OCI-LY7 (cell line): ENCODE data around the gene CEP126. TPM values are rescaled to one million over a fixed set of nuclear protein-coding genes. Genes with fewer than 3 reads are reported as not detected.
"Not testable (repeated sequence)": the region's sequence is repeated elsewhere in the genome, so short reads cannot be mapped to it uniquely, and the experiment has no call there.

Experiments
- BruUV-seq: library from RNA; stranded (reverse); fragments of 400-500 nt; replicated peaks from 2 replicates; lab custom pipeline; 2021; lab: Mats Ljungman, UMichigan
- CTCF ChIA-PET: fragments of 300-600 bp; sonication (Branson Sonifier 250); formaldehyde crosslinking; loops from one replicate; lab custom pipeline; 2022; ENCODE audit warnings: antibody characterized with exemption; ENCODE audit not compliant: unreplicated experiment; lab: Charles Lee
- POLR2A ChIA-PET: fragments of 300-600 bp; sonication (Branson Sonifier 250); formaldehyde crosslinking; loops from one replicate; lab custom pipeline; 2022; ENCODE audit warnings: antibody characterized with exemption; lab: Charles Lee
- DNase-seq: peaks from one replicate; pipeline ENCODE4 v3.0.0-alpha.2; 2015; ENCODE audit warnings: low spot score
- H2AFZ ChIP-seq: fragments of 200-600 bp; sonication (generic), shearing (Covaris generic); 2 replicates; pipeline ENCODE4 v1.6.1; 2014; ENCODE audit warnings: mild to moderate bottlenecking, antibody characterized with exemption, low read length, moderate library complexity
- H3K27ac ChIP-seq: fragments of 200-600 bp; sonication (generic); 2 replicates; pipeline ENCODE4 v1.5.1; 2014; ENCODE audit warnings: mixed run types, low read depth, mild to moderate bottlenecking, moderate library complexity, low read length, inconsistent platforms; ENCODE audit not compliant: poor library complexity, severe bottlenecking
- H3K36me3 ChIP-seq: fragments of 200-600 bp; sonication (generic); 2 replicates; pipeline ENCODE4 v1.6.1; 2014; ENCODE audit warnings: mild to moderate bottlenecking, antibody characterized with exemption, low read length, moderate library complexity, mixed read lengths; ENCODE audit not compliant: insufficient read depth
- H3K4me1 ChIP-seq: fragments of 200-600 bp; sonication (generic); 2 replicates; pipeline ENCODE4 v1.5.1; 2014; ENCODE audit warnings: mild to moderate bottlenecking, low read length; ENCODE audit not compliant: insufficient read depth, poor library complexity, severe bottlenecking
- H3K4me2 ChIP-seq: fragments of 200-600 bp; sonication (generic); 2 replicates; pipeline ENCODE4 v1.6.1; 2014; ENCODE audit warnings: mild to moderate bottlenecking, low read length
- H3K4me3 ChIP-seq: fragments of 200-600 bp; sonication (generic); 2 replicates; pipeline ENCODE4 v1.5.1; 2014; ENCODE audit warnings: mild to moderate bottlenecking, low read depth, low read length; ENCODE audit not compliant: poor library complexity, severe bottlenecking
- H3K79me2 ChIP-seq: fragments of 200-600 bp; sonication (generic); 2 replicates; pipeline ENCODE4 v1.6.1; 2016; ENCODE audit warnings: low read depth, mild to moderate bottlenecking, low read length, moderate library complexity, mixed read lengths; ENCODE audit not compliant: insufficient read depth
- H3K9me2 ChIP-seq: fragments of 200-600 bp; sonication (generic); 2 replicates; pipeline ENCODE4 v1.6.1; 2016; ENCODE audit warnings: mild to moderate bottlenecking, low read length, mixed read lengths; ENCODE audit not compliant: insufficient read depth
- H3K9me3 ChIP-seq: fragments of 200-600 bp; sonication (generic); 2 replicates; pipeline ENCODE4 v1.6.1; 2014; ENCODE audit warnings: mild to moderate bottlenecking, mixed run types, low read length, mixed read lengths
- H4K20me1 ChIP-seq: fragments of 200-600 bp; sonication (generic); 2 replicates; pipeline ENCODE4 v1.6.1; 2014; ENCODE audit warnings: mild to moderate bottlenecking, antibody characterized with exemption, low read length, moderate library complexity, mixed read lengths; ENCODE audit not compliant: insufficient read depth
- CTCF ChIP-seq: fragments of 200-600 bp; sonication (generic); conservative IDR thresholded peaks from 2 replicates; pipeline ENCODE4 v1.5.1; 2014; ENCODE audit warnings: mild to moderate bottlenecking, antibody characterized with exemption, low read length, moderate library complexity, mixed read lengths
- EZH2phosphoT487 ChIP-seq: fragments of 200-600 bp; sonication (generic); IDR thresholded peaks from 2 replicates; pipeline ENCODE4 v1.6.1; 2018; ENCODE audit warnings: low read depth, borderline replicate concordance, mild to moderate bottlenecking, mixed run types, antibody characterized with exemption, low read length, moderate library complexity, mixed read lengths
- intact Hi-C: fragments of 100-400 bp; cut with micrococcal nuclease; formaldehyde crosslinking; loops from one replicate; pipeline ENCODE4 v1.10.0; 2022; ENCODE audit not compliant: unreplicated experiment
- total RNA-seq, 2 experiments: library from RNA; depleted of rRNA in 1 of 2; stranded (reverse); fragments of >200 nt in 1 of 2; shearing (Covaris generic) in 1 of 2; gene quantifications; 2 replicates each; pipeline ENCODE4 v1.2.3, GENCODE V29; 2014 to 2022

CEP126 gene
- total RNA-seq, 2 experiments from 2014 or later: 1.5 to 5.9 TPM

GRCh38 chr11:101960231-101960630 is 45.4 kb downstream of the CEP126 start:
- H3K79me2 ChIP-seq: no peaks in the 10 kb centered on the region
- no peaks in the 10 kb centered on the region for H3K36me3 ChIP-seq
- no peak for DNase-seq
- intact Hi-C loops: no loop called here
- POLR2A ChIA-PET: no interaction called here
- no peak overlapping the region for H2AFZ ChIP-seq
- TF ChIP-seq CTCF: no peak
- no peak for TF ChIP-seq EZH2phosphoT487
- H3K4me1 ChIP-seq: no peaks in the 10 kb centered on the region
- no peak overlapping the region for H3K4me2 ChIP-seq
- no peaks in the 10 kb centered on the region for H3K9me2 ChIP-seq
- CTCF ChIA-PET: no interaction called here
- no TSS peak for BruUV-seq
- no peak overlapping the region for H3K4me3 ChIP-seq
- no peak overlapping the region for H3K27ac ChIP-seq
- no peaks in the 10 kb centered on the region for H3K9me3 ChIP-seq
- H4K20me1 ChIP-seq: no peaks in the 10 kb centered on the region

- POLR2A ChIA-PET: interaction anchor here (0.7 to 1.1 kb wide), 2 partner anchors 10 to 22 kb away, joined by 3 to 5 read pairs; no protein-coding TSS in a partner anchor
- H3K4me1 ChIP-seq, CTCF ChIA-PET, H2AFZ ChIP-seq, H3K36me3 ChIP-seq, BruUV-seq, intact Hi-C loops, H3K4me2 ChIP-seq, H4K20me1 ChIP-seq, DNase-seq, H3K4me3 ChIP-seq, H3K27ac ChIP-seq, H3K9me2 ChIP-seq, H3K79me2 ChIP-seq, H3K9me3 ChIP-seq: not testable (repeated sequence)
These were observed 49.4 kb downstream of the CEP126 start for GRCh38 chr11:101964200-101964599.

- CTCF ChIA-PET: no interaction called here
- BruUV-seq: no TSS peak
- intact Hi-C loops: no loop called here
- H3K9me3 ChIP-seq: no peaks in the 10 kb centered on the region
- no peaks in the 10 kb centered on the region for H3K79me2 ChIP-seq
- no peak overlapping the region for H3K4me2 ChIP-seq
- no peaks in the 10 kb centered on the region for H3K9me2 ChIP-seq
- H3K27ac ChIP-seq: no peak overlapping the region
- TF ChIP-seq CTCF (0 out of 2 replicates have a peak, but pooled peaks have one; percentile 34), EZH2phosphoT487 (no peak)
- H3K4me1 ChIP-seq: no peaks in the 10 kb centered on the region
- no peak overlapping the region for H3K4me3 ChIP-seq
- no peaks in the 10 kb centered on the region for H4K20me1 ChIP-seq
- POLR2A ChIA-PET: interaction anchor here (1.0 to 1.4 kb wide), 4 partner anchors 8 to 10 kb away, joined by 3 read pairs; no protein-coding TSS in a partner anchor
- no peak overlapping the region for H2AFZ ChIP-seq
- no peaks in the 10 kb centered on the region for H3K36me3 ChIP-seq
- DNase-seq: no peak
These were observed 59.4 kb downstream of the CEP126 start for GRCh38 chr11:101974255-101974654.
